GM08714 (cell line): ENCODE data around the gene CACNA1D.

Experiments
- H3K4me3 ChIP-seq: fragments of 200-500 bp; sonication (Bioruptor generic); 2 replicates; pipeline ENCODE4 v1.5.1; 2014; ENCODE audit warnings: mild to moderate bottlenecking, low read length, inconsistent platforms
- ZNF274 ChIP-seq: IDR thresholded peaks from 2 replicates; pipeline ENCODE4 v1.6.1; 2012; ENCODE audit warnings: mild to moderate bottlenecking, low read depth, low read length

Gene CACNA1D

DNA sequence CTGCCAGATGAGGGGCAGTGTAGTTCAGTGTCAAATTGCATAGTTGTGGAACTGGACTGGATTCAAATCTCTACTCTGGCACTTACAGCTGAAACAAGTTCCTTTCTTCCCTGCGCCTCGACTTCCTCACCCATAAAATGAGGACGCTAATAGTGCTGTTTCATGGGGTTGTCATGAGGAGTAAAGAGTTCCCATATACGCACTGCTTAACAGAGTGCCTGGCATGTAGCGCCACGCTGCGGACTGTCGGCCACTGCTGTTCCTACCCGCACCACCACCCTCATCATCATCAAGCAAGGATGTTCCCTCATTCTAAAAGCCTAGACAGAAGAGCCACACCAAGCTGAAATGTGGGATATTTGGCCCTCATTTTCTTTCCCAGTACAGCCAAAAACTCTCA is 259.9 kb downstream of the CACNA1D start:
- H3K4me3 ChIP-seq: no peak overlapping the region
- TF ChIP-seq ZNF274: no peak

- TF ChIP-seq ZNF274: no peak
- no peak overlapping the region for H3K4me3 ChIP-seq
Observed at GRCh38 chr3:53758846-53759245, 264.4 kb downstream of the CACNA1D start.

GRCh38 chr3:53763353-53763752 is 268.9 kb downstream of the CACNA1D start:
- H3K4me3 ChIP-seq: no peak overlapping the region
- no peak for TF ChIP-seq ZNF274

DNA sequence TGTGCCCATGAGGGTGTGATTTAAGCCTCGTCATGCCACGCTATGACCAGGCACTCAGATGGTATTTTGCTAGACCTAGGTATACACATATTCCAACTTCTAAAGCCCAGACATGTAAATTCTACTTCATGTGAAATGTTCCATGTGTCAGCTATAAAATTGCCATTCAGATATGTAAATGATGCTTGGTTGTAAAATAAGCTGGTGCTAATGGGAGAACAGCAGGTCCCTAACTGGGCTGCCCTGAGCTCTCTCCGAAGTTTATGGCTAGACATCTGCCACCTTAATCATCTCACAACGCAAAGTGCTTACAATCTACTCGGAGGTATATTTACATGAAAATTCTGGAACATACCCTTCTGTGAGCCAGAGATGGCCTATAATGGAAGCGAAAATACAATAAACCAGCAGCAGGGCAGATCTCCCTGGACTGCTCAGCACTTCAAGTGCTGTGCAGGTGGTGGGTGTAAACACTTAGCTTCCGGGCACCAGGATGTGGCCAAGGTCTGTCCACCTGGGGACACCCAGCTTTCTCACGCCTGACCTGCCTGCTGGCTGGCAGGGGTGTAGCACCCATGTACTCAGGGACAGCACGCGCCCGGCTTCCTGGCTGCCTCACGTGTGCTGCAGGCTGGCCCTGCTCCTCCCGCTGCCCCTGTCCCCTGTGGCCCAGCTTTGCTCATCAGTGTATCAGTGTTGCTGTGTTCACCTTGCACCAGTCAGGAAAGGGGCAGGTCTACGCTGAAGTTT is 269.8 kb downstream of the CACNA1D start:
- TF ChIP-seq ZNF274: no peak
- no peak overlapping the region for H3K4me3 ChIP-seq

DNA sequence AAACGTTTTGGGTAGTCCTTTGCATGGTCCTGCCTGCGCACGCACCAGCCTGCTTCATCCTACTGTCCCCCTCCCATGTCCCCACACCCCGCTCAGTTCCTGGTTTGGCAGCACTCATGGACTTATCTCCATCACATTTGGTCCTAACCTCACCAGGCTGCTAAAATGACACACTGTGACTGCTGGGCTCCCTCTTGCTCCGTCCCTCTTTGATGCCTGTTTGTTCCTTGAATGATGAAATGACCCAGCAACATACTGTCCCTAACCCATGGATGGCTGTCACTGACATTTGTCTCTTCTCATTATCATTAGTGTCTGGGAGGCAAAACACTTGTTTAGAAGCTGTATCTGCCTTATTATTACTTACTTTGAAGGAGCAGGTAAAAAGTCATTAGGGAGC is 271.3 kb downstream of the CACNA1D start:
- H3K4me3 ChIP-seq: no peak overlapping the region
- TF ChIP-seq ZNF274: no peak

- TF ChIP-seq ZNF274: no peak
- H3K4me3 ChIP-seq: no peak overlapping the region
Observed at GRCh38 chr3:53766706-53767105, 272.3 kb downstream of the CACNA1D start.

- no peak overlapping the region for H3K4me3 ChIP-seq
- TF ChIP-seq ZNF274: no peak
Observed at GRCh38 chr3:53768478-53769459, 274.4 kb downstream of the CACNA1D start.

GRCh38 chr3:53772562-53772961 is 278.2 kb downstream of the CACNA1D start:
- no peak overlapping the region for H3K4me3 ChIP-seq
- TF ChIP-seq ZNF274: no peak

GRCh38 chr3:53773021-53773436 is 278.6 kb downstream of the CACNA1D start:
- no peak overlapping the region for H3K4me3 ChIP-seq
- TF ChIP-seq ZNF274: no peak

- no peak overlapping the region for H3K4me3 ChIP-seq
- no peak for TF ChIP-seq ZNF274
Observed at GRCh38 chr3:53773611-53774368, 279.4 kb downstream of the CACNA1D start.

DNA sequence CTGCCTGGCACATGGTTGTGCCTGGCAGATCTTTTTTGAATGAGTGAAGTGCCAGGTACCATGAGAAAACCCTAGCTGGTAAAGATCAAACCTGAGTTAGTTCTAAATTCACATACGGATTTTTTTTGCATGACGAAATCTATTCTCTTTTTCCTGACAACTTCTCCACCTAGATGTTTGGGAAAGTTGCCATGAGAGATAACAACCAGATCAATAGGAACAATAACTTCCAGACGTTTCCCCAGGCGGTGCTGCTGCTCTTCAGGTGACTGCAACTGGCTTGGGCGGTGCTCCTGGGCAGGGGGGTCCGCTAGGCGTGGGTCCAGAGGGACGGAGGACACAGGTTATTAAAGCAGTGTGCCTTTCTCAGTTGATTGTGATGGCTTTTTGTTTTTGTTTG is 280.0 kb downstream of the CACNA1D start:
- no peak for TF ChIP-seq ZNF274
- H3K4me3 ChIP-seq: no peak overlapping the region

- H3K4me3 ChIP-seq: no peak overlapping the region
- TF ChIP-seq ZNF274: no peak
Observed at GRCh38 chr3:53775018-53775417, 280.6 kb downstream of the CACNA1D start.

DNA sequence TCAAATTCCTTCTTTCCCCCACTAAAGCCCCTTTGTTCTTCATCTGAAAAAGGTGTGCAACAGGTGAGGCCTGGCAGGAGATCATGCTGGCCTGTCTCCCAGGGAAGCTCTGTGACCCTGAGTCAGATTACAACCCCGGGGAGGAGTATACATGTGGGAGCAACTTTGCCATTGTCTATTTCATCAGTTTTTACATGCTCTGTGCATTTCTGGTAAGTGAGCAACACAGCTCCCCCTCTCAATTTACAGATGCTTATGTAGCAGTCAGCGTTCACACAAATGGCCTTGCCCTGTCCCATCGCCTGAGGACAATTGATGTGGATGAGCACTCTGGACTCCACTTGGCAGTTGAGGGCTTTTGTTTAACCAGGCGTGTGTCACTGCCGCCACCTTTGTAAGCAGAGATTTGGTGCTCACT is 281.4 kb downstream of the CACNA1D start:
- no peak for TF ChIP-seq ZNF274
- no peak overlapping the region for H3K4me3 ChIP-seq

DNA sequence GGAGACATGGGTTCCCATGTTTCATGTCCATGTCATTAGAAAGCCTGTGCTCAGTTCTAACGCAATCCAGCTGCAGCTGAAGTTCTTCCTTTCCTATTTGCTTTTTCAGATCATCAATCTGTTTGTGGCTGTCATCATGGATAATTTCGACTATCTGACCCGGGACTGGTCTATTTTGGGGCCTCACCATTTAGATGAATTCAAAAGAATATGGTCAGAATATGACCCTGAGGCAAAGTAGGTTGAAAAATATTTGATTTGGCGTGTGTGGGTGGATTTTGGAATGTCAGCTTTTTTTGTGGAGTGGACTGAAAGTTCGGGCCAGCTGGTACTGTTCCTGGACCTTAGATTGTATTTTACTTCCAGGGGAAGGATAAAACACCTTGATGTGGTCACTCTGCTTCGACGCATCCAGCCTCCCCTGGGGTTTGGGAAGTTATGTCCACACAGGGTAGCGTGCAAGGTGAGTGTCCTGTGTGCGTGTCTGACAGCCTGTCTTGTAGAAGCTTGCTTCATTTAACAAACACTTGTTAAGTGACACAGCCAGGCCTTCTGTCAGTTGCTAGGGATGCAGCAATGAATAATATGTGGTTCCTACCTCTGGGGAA is 282.2 kb downstream of the CACNA1D start:
- H3K4me3 ChIP-seq: no peak overlapping the region
- TF ChIP-seq ZNF274: no peak
